IPS-11a (cell line): ENCODE data around the gene TAF11L2.
"Not testable (repeated sequence)": the region's sequence is repeated elsewhere in the genome, so short reads cannot be mapped to it uniquely, and the experiment has no call there.

Source experiments
- H3K4me3 ChIP-seq: one replicate; pipeline ENCODE4 v1.5.1; 2013; ENCODE audit warnings: low read depth, low read length, control low read depth

The TAF11L2 gene

GRCh38 chr5:17497931-17498330 lies at the start of gene TAF11L2:
Gene TAF11L2 (plus strand): TSS chr5:17498231.
- H3K4me3 ChIP-seq: not testable (repeated sequence)

GRCh38 chr5:17448877-17449276 lies 49.2 kb upstream of the TAF11L2 start:
- H3K4me3 ChIP-seq: no peak overlapping the region

GRCh38 chr5:17452936-17453335 lies 45.1 kb upstream of the TAF11L2 start:
- no peak overlapping the region for H3K4me3 ChIP-seq

- no peak overlapping the region for H3K4me3 ChIP-seq
Observed at GRCh38 chr5:17455942-17456341, 42.1 kb upstream of the TAF11L2 start.

- H3K4me3 ChIP-seq: no peak overlapping the region
Observed at GRCh38 chr5:17461793-17462192, 36.2 kb upstream of the TAF11L2 start.

GRCh38 chr5:17463653-17464052 lies 34.4 kb upstream of the TAF11L2 start:
- no peak overlapping the region for H3K4me3 ChIP-seq

GRCh38 chr5:17470064-17470463 lies 28.0 kb upstream of the TAF11L2 start:
- no peak overlapping the region for H3K4me3 ChIP-seq

- H3K4me3 ChIP-seq: not testable (repeated sequence)
Observed at GRCh38 chr5:17475064-17475463, 23.0 kb upstream of the TAF11L2 start.

GRCh38 chr5:17477043-17477442 lies 21.0 kb upstream of the TAF11L2 start:
- no peak overlapping the region for H3K4me3 ChIP-seq

GRCh38 chr5:17477573-17478265 lies 20.3 kb upstream of the TAF11L2 start:
- no peak overlapping the region for H3K4me3 ChIP-seq

- H3K4me3 ChIP-seq: no peak overlapping the region
Observed at GRCh38 chr5:17481378-17481777, 16.7 kb upstream of the TAF11L2 start.

GRCh38 chr5:17482790-17483189 lies 15.2 kb upstream of the TAF11L2 start:
- no peak overlapping the region for H3K4me3 ChIP-seq

- H3K4me3 ChIP-seq: not testable (repeated sequence)
Observed at GRCh38 chr5:17486464-17487173, 11.4 kb upstream of the TAF11L2 start.

GRCh38 chr5:17487174-17487512 lies 10.9 kb upstream of the TAF11L2 start:
- H3K4me3 ChIP-seq: no peak overlapping the region

- not testable (repeated sequence) for H3K4me3 ChIP-seq
Observed at GRCh38 chr5:17491257-17491656, 6.8 kb upstream of the TAF11L2 start.

- no peak overlapping the region for H3K4me3 ChIP-seq
Observed at GRCh38 chr5:17492770-17493169, 5.3 kb upstream of the TAF11L2 start.

GRCh38 chr5:17497446-17497845 lies 585 bp upstream of the TAF11L2 start:
- no peak overlapping the region for H3K4me3 ChIP-seq

- no peak overlapping the region for H3K4me3 ChIP-seq
Observed at GRCh38 chr5:17511775-17512325, 13.8 kb downstream of the TAF11L2 start.

GRCh38 chr5:17517526-17517925 lies 19.5 kb downstream of the TAF11L2 start:
- H3K4me3 ChIP-seq: not testable (repeated sequence)

- H3K4me3 ChIP-seq: not testable (repeated sequence)
Observed at GRCh38 chr5:17518067-17518466, 20.0 kb downstream of the TAF11L2 start, which contains the start of gene TAF11L3. Gene TAF11L3 (plus strand): TSS chr5:17518367.

GRCh38 chr5:17519508-17519907 lies 21.5 kb downstream of the TAF11L2 start:
- not testable (repeated sequence) for H3K4me3 ChIP-seq

GRCh38 chr5:17521501-17521900 lies 23.5 kb downstream of the TAF11L2 start, which contains the start of gene TAF11L4:
Gene TAF11L4 (plus strand): TSS chr5:17521801.
- not testable (repeated sequence) for H3K4me3 ChIP-seq
